Endothelial cell of umbilical vein (primary cell): ENCODE results near the gene HIGD1C. TPM values are rescaled to one million over a fixed set of nuclear protein-coding genes. Genes with fewer than 3 reads are reported as not detected.
"Not testable (repeated sequence)": the region's sequence is repeated elsewhere in the genome, so short reads cannot be mapped to it uniquely, and the experiment has no call there.

Source experiments
- BruUV-seq: library from RNA; stranded (reverse); fragments of 400-500 nt; replicated peaks from 2 replicates; lab custom pipeline; 2021; lab: Mats Ljungman, UMichigan
- CTCF ChIA-PET: fragments of 300-600, 350-600 bp; sonication (Branson Sonifier 250); formaldehyde crosslinking; loops from one replicate; lab custom pipeline; 2021; ENCODE audit warnings: antibody characterized with exemption, inconsistent platforms; lab: Charles Lee
- POLR2A ChIA-PET: fragments of 300-600, 350-600 bp; sonication (Branson Sonifier 250); formaldehyde crosslinking; loops from one replicate; lab custom pipeline; 2021; ENCODE audit warnings: antibody characterized with exemption, inconsistent platforms; lab: Charles Lee
- DNase-seq: peaks from one replicate; pipeline ENCODE4 v3.0.0-alpha.2; 2011; ENCODE audit warnings: low read depth, low spot score
- FAIRE-seq: peaks from 2 replicates; lab custom pipeline; 2011; peaks lifted over from hg19 to GRCh38; lab: Jason Lieb, UNC
- H2AFZ ChIP-seq: 2 replicates; pipeline ENCODE4 v1.6.0; 2012; ENCODE audit warnings: low read depth, low read length, control low read depth, inconsistent platforms
- H3K27ac ChIP-seq: 2 replicates; pipeline ENCODE4 v1.5.1; 2011; ENCODE audit warnings: low read depth, mild to moderate bottlenecking, control low read depth, low read length, moderate library complexity; ENCODE audit not compliant: insufficient read depth
- H3K27me3 ChIP-seq, 2 experiments: 2 replicates each; pipeline versions ENCODE4 v1.6.0 to v1.6.1; 2011; ENCODE audit warnings: low read length in 2 of 2, mixed read lengths in 1 of 2; ENCODE audit not compliant: control insufficient read depth in 2 of 2, insufficient read depth in 2 of 2
- H3K36me3 ChIP-seq, 2 experiments: 2 replicates in 1 of 2; 3 replicates in 1 of 2; pipeline ENCODE4 v1.5.1; 2011; ENCODE audit warnings: low read length in 2 of 2, mild to moderate bottlenecking in 1 of 2, moderate library complexity in 1 of 2; ENCODE audit not compliant: control insufficient read depth in 2 of 2, insufficient read depth in 2 of 2; ENCODE audit errors: extremely low read depth in 1 of 2
- H3K4me1 ChIP-seq: 3 replicates; pipeline ENCODE4 v1.5.1; 2011; ENCODE audit warnings: mild to moderate bottlenecking, low read length; ENCODE audit not compliant: control insufficient read depth, insufficient read depth; ENCODE audit errors: extremely low read depth
- H3K4me2 ChIP-seq: 2 replicates; pipeline ENCODE4 v1.6.1; 2011; ENCODE audit warnings: low read length, control low read depth, mixed read lengths; ENCODE audit not compliant: insufficient read depth
- H3K4me3 ChIP-seq, 3 experiments: fragments of 200-600 bp in 1 of 3; sonication (generic), shearing (Covaris generic) in 1 of 3; replicated peaks in 1 of 3; 2 replicates each; pipeline ENCODE4 v1.5.1; 2011 to 2016; ENCODE audit warnings: control low read depth in 3 of 3, low read length in 3 of 3, mild to moderate bottlenecking in 2 of 3, inconsistent platforms in 1 of 3, low read depth in 1 of 3, moderate library complexity in 1 of 3; ENCODE audit not compliant: insufficient read depth in 1 of 3
- H3K79me2 ChIP-seq: 2 replicates; pipeline ENCODE4 v1.6.0; 2012; ENCODE audit warnings: low read length, inconsistent platforms; ENCODE audit not compliant: control insufficient read depth, insufficient read depth
- H3K9ac ChIP-seq: replicated peaks from 2 replicates; pipeline ENCODE3; 2011; ENCODE audit warnings: low read length, control low read depth; ENCODE audit not compliant: insufficient read depth; ENCODE audit errors: extremely low read depth
- H3K9me1 ChIP-seq: replicated peaks from 3 replicates; pipeline ENCODE4 v1.6.0; 2011; ENCODE audit warnings: mild to moderate bottlenecking, low read length; ENCODE audit not compliant: control insufficient read depth, insufficient read depth; ENCODE audit errors: extremely low read depth
- H3K9me3 ChIP-seq: replicated peaks from 2 replicates; pipeline ENCODE4 v1.5.1; 2012; ENCODE audit warnings: low read length, inconsistent platforms; ENCODE audit not compliant: control insufficient read depth, insufficient read depth
- H4K20me1 ChIP-seq: replicated peaks from 2 replicates; pipeline ENCODE3; 2011; ENCODE audit warnings: mild to moderate bottlenecking, low read length; ENCODE audit not compliant: control insufficient read depth, insufficient read depth; ENCODE audit errors: extremely low read depth
- CTCF ChIP-seq, 2 donors: IDR thresholded peaks; 1 replicate in 1 of 2; 2 replicates in 1 of 2; pipeline ENCODE4 v1.5.1; 2011; ENCODE audit warnings: low read length in 2 of 2, mild to moderate bottlenecking in 2 of 2, moderate library complexity in 2 of 2, control low read depth in 1 of 2, inconsistent platforms in 1 of 2, low read depth in 1 of 2; ENCODE audit not compliant: insufficient read depth in 1 of 2; ENCODE audit errors: extremely low read depth in 1 of 2
- EZH2 ChIP-seq: IDR thresholded peaks from 2 replicates; pipeline ENCODE4 v1.6.1; 2012; ENCODE audit warnings: borderline replicate concordance, low read depth, mild to moderate bottlenecking, moderate library complexity, low read length, inconsistent platforms; ENCODE audit not compliant: severe bottlenecking
- FOS ChIP-seq: IDR thresholded peaks from 2 replicates; pipeline ENCODE4 v1.6.1; 2011; ENCODE audit warnings: mild to moderate bottlenecking, low read length, moderate library complexity, borderline replicate concordance; ENCODE audit not compliant: insufficient read depth
- GATA2 ChIP-seq: IDR thresholded peaks from 2 replicates; pipeline ENCODE4 v1.7.0; 2011; ENCODE audit warnings: low read depth, mild to moderate bottlenecking, moderate library complexity, mixed read lengths, low read length; ENCODE audit not compliant: insufficient read length, insufficient read depth
- JUN ChIP-seq: IDR thresholded peaks from 2 replicates; pipeline ENCODE4 v1.6.1; 2011; ENCODE audit warnings: borderline replicate concordance, low read depth; ENCODE audit not compliant: insufficient read length, insufficient read depth
- MAX ChIP-seq: IDR thresholded peaks from 2 replicates; pipeline ENCODE4 v1.6.1; 2011; ENCODE audit not compliant: insufficient read depth, insufficient read length
- MYC ChIP-seq: IDR thresholded peaks from one replicate; pipeline ENCODE4 v1.6.1; 2011; ENCODE audit warnings: mild to moderate bottlenecking, low read depth, low read length
- POLR2A ChIP-seq: IDR thresholded peaks from 2 replicates; pipeline ENCODE4 v1.6.1; 2012; ENCODE audit warnings: low read depth, mild to moderate bottlenecking, control low read depth, low read length
- POLR2AphosphoS5 ChIP-seq: IDR thresholded peaks from 2 replicates; pipeline ENCODE4 v1.6.1; 2012; ENCODE audit warnings: low read depth, mild to moderate bottlenecking, control low read depth, low read length, moderate library complexity; ENCODE audit not compliant: insufficient read depth
- dilution Hi-C: fragments of 300-500 bp; cut with MboI; formaldehyde crosslinking; loops from one replicate; pipeline ENCODE4 v1.15.0; 2019; ENCODE audit warnings: low sequenced_read_pairs; ENCODE audit not compliant: extremely low pct_ligation_motif_present
- intact Hi-C: fragments of 100-400 bp; cut with micrococcal nuclease; formaldehyde crosslinking; loops from one replicate; pipeline ENCODE4 v1.10.0; 2022
- polyA plus RNA-seq, 4 experiments: library from polyadenylated mRNA; depleted of rRNA in 3 of 4; stranded (reverse) in 3 of 4; unstranded in 1 of 4; fragments of >200 nt; gene quantifications; 2 replicates each; pipeline versions ENCODE4 v1.2.1 to v1.2.3, GENCODE V29; 2011 to 2012; ENCODE audit warnings: missing spikeins in 1 of 4
- total RNA-seq: library from RNA; stranded (reverse); gene quantifications from 2 replicates; pipeline ENCODE4 v1.2.3, GENCODE V29; 2021

The HIGD1C gene
- total and polyA plus RNA-seq, 2 donors (not counting 3 experiments of a cell fraction or from before 2014, with no cell fraction given), result not detected

DNA sequence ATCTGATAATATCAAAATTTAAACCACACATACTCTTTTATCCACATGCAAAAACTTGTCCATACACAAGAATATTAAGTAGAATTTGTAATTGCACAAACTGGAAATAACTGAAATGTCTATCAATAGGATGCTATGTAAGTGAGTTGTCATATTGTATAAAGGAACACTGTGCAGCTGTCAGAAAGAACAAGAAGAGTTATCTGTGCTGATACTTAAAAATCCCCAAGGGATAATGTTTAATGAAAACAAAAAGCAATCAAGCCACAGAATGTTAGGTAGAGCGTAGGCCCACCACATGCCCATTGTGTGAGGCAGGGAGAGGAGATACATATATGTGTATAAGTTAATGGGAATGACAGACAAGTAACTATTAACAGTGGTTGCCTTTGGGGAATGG, 25.9 kb upstream of the HIGD1C start:
- Histone ChIP-seq H3K4me3 (peak overlapping the region in 1 of 3 experiments; percentile 31), H3K36me3 (peaks cover 0 to 3% of the 10 kb centered on the region in 2 experiments), H3K9me3 (no peaks in the 10 kb centered on the region), H3K27ac (no peak overlapping the region), H3K9me1 (no peaks in the 10 kb centered on the region), H4K20me1 (no peaks in the 10 kb centered on the region), H2AFZ (no peak overlapping the region), H3K4me2 (peak overlapping the region; percentile 94), H3K79me2 (no peaks in the 10 kb centered on the region), H3K4me1 (peaks cover 24% of the 10 kb centered on the region), H3K27me3 (no peaks in the 10 kb centered on the region), H3K9ac (no peak overlapping the region)
- DNase-seq, result peak; percentile 10
- intact Hi-C loops, result loop anchor here (5.0 kb wide), 1 partner anchor 61 kb away; no protein-coding TSS in a partner anchor
- no TSS peak for BruUV-seq
- dilution Hi-C loops, result no loop called here
- no peak for FAIRE-seq
- ChIA-PET POLR2A (no interaction called here), CTCF (interaction anchor here (0.6 to 3.6 kb wide), 3 partner anchors 11 to 101 kb away, joined by 4 to 21 read pairs (median 17); no protein-coding TSS in a partner anchor)
- no peak for TF ChIP-seq MAX
- no peak for TF ChIP-seq POLR2A
- no peak for TF ChIP-seq CTCF (IDR thresholded peaks at IDR 0.05; ENCODE audit: extremely low read depth in 1 of 2, insufficient read depth in 1 of 2, low read depth in 1 of 2, low read length in 2 of 2)
- TF ChIP-seq FOS, result no peak
- no peak for TF ChIP-seq EZH2
- no peak for TF ChIP-seq GATA2
- no peak for TF ChIP-seq MYC
- no peak for TF ChIP-seq JUN
- no peak for TF ChIP-seq POLR2AphosphoS5

- H4K20me1 ChIP-seq, FAIRE-seq, dilution Hi-C loops, H3K4me3 ChIP-seq, H3K27ac ChIP-seq, H2AFZ ChIP-seq, H3K9me3 ChIP-seq, H3K36me3 ChIP-seq, DNase-seq, BruUV-seq, POLR2A ChIA-PET, H3K27me3 ChIP-seq, H3K4me2 ChIP-seq, H3K9ac ChIP-seq, H3K9me1 ChIP-seq, H3K79me2 ChIP-seq: not testable (repeated sequence)
- CTCF ChIA-PET, result interaction anchor here (3.2 kb wide), 1 partner anchor 60 kb away, joined by 21 read pairs; no protein-coding TSS in a partner anchor
- intact Hi-C loops, result loop anchor here (5.0 kb wide), 1 partner anchor 60 kb away; no protein-coding TSS in a partner anchor
- peaks cover 24% of the 10 kb centered on the region for H3K4me1 ChIP-seq
Observed at GRCh38 chr12:50926932-50927331, 25.4 kb upstream of the HIGD1C start.
